ENCODE measurements around the gene TRIM34.

DNA sequence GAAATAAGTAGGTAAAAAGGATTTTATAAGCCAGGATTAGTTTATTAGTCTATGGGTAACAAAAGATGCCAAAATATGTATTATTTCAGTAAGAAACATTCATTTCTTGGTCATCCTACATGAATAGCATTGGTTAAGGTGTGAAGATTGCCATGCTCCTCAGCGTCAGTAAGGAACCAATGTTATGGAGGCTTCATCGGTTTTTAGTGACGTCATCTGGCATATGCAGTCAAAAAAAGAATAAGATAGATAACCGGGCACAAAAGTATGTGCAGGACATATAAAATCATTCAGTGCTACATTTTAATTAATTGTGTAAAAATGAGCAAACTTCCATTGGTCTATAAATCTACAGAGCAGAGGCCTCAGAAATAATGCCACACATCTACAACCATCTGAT lies 30.7 kb downstream of the TRIM34 start:
- TF ChIP-seq, protein P1, sequence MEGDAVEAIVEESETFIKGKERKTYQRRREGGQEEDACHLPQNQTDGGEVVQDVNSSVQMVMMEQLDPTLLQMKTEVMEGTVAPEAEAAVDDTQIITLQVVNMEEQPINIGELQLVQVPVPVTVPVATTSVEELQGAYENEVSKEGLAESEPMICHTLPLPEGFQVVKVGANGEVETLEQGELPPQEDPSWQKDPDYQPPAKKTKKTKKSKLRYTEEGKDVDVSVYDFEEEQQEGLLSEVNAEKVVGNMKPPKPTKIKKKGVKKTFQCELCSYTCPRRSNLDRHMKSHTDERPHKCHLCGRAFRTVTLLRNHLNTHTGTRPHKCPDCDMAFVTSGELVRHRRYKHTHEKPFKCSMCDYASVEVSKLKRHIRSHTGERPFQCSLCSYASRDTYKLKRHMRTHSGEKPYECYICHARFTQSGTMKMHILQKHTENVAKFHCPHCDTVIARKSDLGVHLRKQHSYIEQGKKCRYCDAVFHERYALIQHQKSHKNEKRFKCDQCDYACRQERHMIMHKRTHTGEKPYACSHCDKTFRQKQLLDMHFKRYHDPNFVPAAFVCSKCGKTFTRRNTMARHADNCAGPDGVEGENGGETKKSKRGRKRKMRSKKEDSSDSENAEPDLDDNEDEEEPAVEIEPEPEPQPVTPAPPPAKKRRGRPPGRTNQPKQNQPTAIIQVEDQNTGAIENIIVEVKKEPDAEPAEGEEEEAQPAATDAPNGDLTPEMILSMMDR (IDR thresholded peaks at IDR 0.05) = no peak
- no peak for TF ChIP-seq POLR2A (IDR thresholded peaks at IDR 0.05)

All from esophagus squamous epithelium (tissue), 4 donors.